Endothelial cell of umbilical vein (primary cell): ENCODE results near the gene DAO. TPM values are rescaled to one million over a fixed set of nuclear protein-coding genes. Genes with fewer than 3 reads are reported as not detected.

Source experiments
- BruUV-seq: library from RNA; stranded (reverse); fragments of 400-500 nt; replicated peaks from 2 replicates; lab custom pipeline; 2021; lab: Mats Ljungman, UMichigan
- CTCF ChIA-PET: fragments of 300-600, 350-600 bp; sonication (Branson Sonifier 250); formaldehyde crosslinking; loops from one replicate; lab custom pipeline; 2021; ENCODE audit warnings: antibody characterized with exemption, inconsistent platforms; lab: Charles Lee
- POLR2A ChIA-PET: fragments of 300-600, 350-600 bp; sonication (Branson Sonifier 250); formaldehyde crosslinking; loops from one replicate; lab custom pipeline; 2021; ENCODE audit warnings: antibody characterized with exemption, inconsistent platforms; lab: Charles Lee
- DNase-seq: peaks from one replicate; pipeline ENCODE4 v3.0.0-alpha.2; 2011; ENCODE audit warnings: low read depth, low spot score
- FAIRE-seq: peaks from 2 replicates; lab custom pipeline; 2011; peaks lifted over from hg19 to GRCh38; lab: Jason Lieb, UNC
- H2AFZ ChIP-seq: 2 replicates; pipeline ENCODE4 v1.6.0; 2012; ENCODE audit warnings: low read depth, low read length, control low read depth, inconsistent platforms
- H3K27ac ChIP-seq: 2 replicates; pipeline ENCODE4 v1.5.1; 2011; ENCODE audit warnings: low read depth, mild to moderate bottlenecking, control low read depth, low read length, moderate library complexity; ENCODE audit not compliant: insufficient read depth
- H3K27me3 ChIP-seq, 2 experiments: 2 replicates each; pipeline versions ENCODE4 v1.6.0 to v1.6.1; 2011; ENCODE audit warnings: low read length in 2 of 2, mixed read lengths in 1 of 2; ENCODE audit not compliant: control insufficient read depth in 2 of 2, insufficient read depth in 2 of 2
- H3K36me3 ChIP-seq, 2 experiments: 2 replicates in 1 of 2; 3 replicates in 1 of 2; pipeline ENCODE4 v1.5.1; 2011; ENCODE audit warnings: low read length in 2 of 2, mild to moderate bottlenecking in 1 of 2, moderate library complexity in 1 of 2; ENCODE audit not compliant: control insufficient read depth in 2 of 2, insufficient read depth in 2 of 2; ENCODE audit errors: extremely low read depth in 1 of 2
- H3K4me1 ChIP-seq: 3 replicates; pipeline ENCODE4 v1.5.1; 2011; ENCODE audit warnings: mild to moderate bottlenecking, low read length; ENCODE audit not compliant: control insufficient read depth, insufficient read depth; ENCODE audit errors: extremely low read depth
- H3K4me2 ChIP-seq: 2 replicates; pipeline ENCODE4 v1.6.1; 2011; ENCODE audit warnings: low read length, control low read depth, mixed read lengths; ENCODE audit not compliant: insufficient read depth
- H3K4me3 ChIP-seq, 3 experiments: fragments of 200-600 bp in 1 of 3; sonication (generic), shearing (Covaris generic) in 1 of 3; replicated peaks in 1 of 3; 2 replicates each; pipeline ENCODE4 v1.5.1; 2011 to 2016; ENCODE audit warnings: control low read depth in 3 of 3, low read length in 3 of 3, mild to moderate bottlenecking in 2 of 3, inconsistent platforms in 1 of 3, low read depth in 1 of 3, moderate library complexity in 1 of 3; ENCODE audit not compliant: insufficient read depth in 1 of 3
- H3K79me2 ChIP-seq: 2 replicates; pipeline ENCODE4 v1.6.0; 2012; ENCODE audit warnings: low read length, inconsistent platforms; ENCODE audit not compliant: control insufficient read depth, insufficient read depth
- H3K9ac ChIP-seq: replicated peaks from 2 replicates; pipeline ENCODE3; 2011; ENCODE audit warnings: low read length, control low read depth; ENCODE audit not compliant: insufficient read depth; ENCODE audit errors: extremely low read depth
- H3K9me1 ChIP-seq: replicated peaks from 3 replicates; pipeline ENCODE4 v1.6.0; 2011; ENCODE audit warnings: mild to moderate bottlenecking, low read length; ENCODE audit not compliant: control insufficient read depth, insufficient read depth; ENCODE audit errors: extremely low read depth
- H3K9me3 ChIP-seq: replicated peaks from 2 replicates; pipeline ENCODE4 v1.5.1; 2012; ENCODE audit warnings: low read length, inconsistent platforms; ENCODE audit not compliant: control insufficient read depth, insufficient read depth
- H4K20me1 ChIP-seq: replicated peaks from 2 replicates; pipeline ENCODE3; 2011; ENCODE audit warnings: mild to moderate bottlenecking, low read length; ENCODE audit not compliant: control insufficient read depth, insufficient read depth; ENCODE audit errors: extremely low read depth
- EZH2 ChIP-seq: IDR thresholded peaks from 2 replicates; pipeline ENCODE4 v1.6.1; 2012; ENCODE audit warnings: borderline replicate concordance, low read depth, mild to moderate bottlenecking, moderate library complexity, low read length, inconsistent platforms; ENCODE audit not compliant: severe bottlenecking
- FOS ChIP-seq: IDR thresholded peaks from 2 replicates; pipeline ENCODE4 v1.6.1; 2011; ENCODE audit warnings: mild to moderate bottlenecking, low read length, moderate library complexity, borderline replicate concordance; ENCODE audit not compliant: insufficient read depth
- GATA2 ChIP-seq: IDR thresholded peaks from 2 replicates; pipeline ENCODE4 v1.7.0; 2011; ENCODE audit warnings: low read depth, mild to moderate bottlenecking, moderate library complexity, mixed read lengths, low read length; ENCODE audit not compliant: insufficient read length, insufficient read depth
- JUN ChIP-seq: IDR thresholded peaks from 2 replicates; pipeline ENCODE4 v1.6.1; 2011; ENCODE audit warnings: borderline replicate concordance, low read depth; ENCODE audit not compliant: insufficient read length, insufficient read depth
- MYC ChIP-seq: IDR thresholded peaks from one replicate; pipeline ENCODE4 v1.6.1; 2011; ENCODE audit warnings: mild to moderate bottlenecking, low read depth, low read length
- POLR2A ChIP-seq: IDR thresholded peaks from 2 replicates; pipeline ENCODE4 v1.6.1; 2012; ENCODE audit warnings: low read depth, mild to moderate bottlenecking, control low read depth, low read length
- POLR2AphosphoS5 ChIP-seq: IDR thresholded peaks from 2 replicates; pipeline ENCODE4 v1.6.1; 2012; ENCODE audit warnings: low read depth, mild to moderate bottlenecking, control low read depth, low read length, moderate library complexity; ENCODE audit not compliant: insufficient read depth
- dilution Hi-C: fragments of 300-500 bp; cut with MboI; formaldehyde crosslinking; loops from one replicate; pipeline ENCODE4 v1.15.0; 2019; ENCODE audit warnings: low sequenced_read_pairs; ENCODE audit not compliant: extremely low pct_ligation_motif_present
- intact Hi-C: fragments of 100-400 bp; cut with micrococcal nuclease; formaldehyde crosslinking; loops from one replicate; pipeline ENCODE4 v1.10.0; 2022
- polyA plus RNA-seq, 4 experiments: library from polyadenylated mRNA; depleted of rRNA in 3 of 4; stranded (reverse) in 3 of 4; unstranded in 1 of 4; fragments of >200 nt; gene quantifications; 2 replicates each; pipeline versions ENCODE4 v1.2.1 to v1.2.3, GENCODE V29; 2011 to 2012; ENCODE audit warnings: missing spikeins in 1 of 4
- total RNA-seq: library from RNA; stranded (reverse); gene quantifications from 2 replicates; pipeline ENCODE4 v1.2.3, GENCODE V29; 2021
- TF ChIP-seq, protein P1 (sequence below): IDR thresholded peaks from 2 replicates; pipeline ENCODE4 v1.6.1; 2011; ENCODE audit not compliant: insufficient read depth, insufficient read length
- TF ChIP-seq, protein P2 (sequence below), 2 donors: IDR thresholded peaks; 1 replicate in 1 of 2; 2 replicates in 1 of 2; pipeline ENCODE4 v1.5.1; 2011; ENCODE audit warnings: low read length in 2 of 2, mild to moderate bottlenecking in 2 of 2, moderate library complexity in 2 of 2, control low read depth in 1 of 2, inconsistent platforms in 1 of 2, low read depth in 1 of 2; ENCODE audit not compliant: insufficient read depth in 1 of 2; ENCODE audit errors: extremely low read depth in 1 of 2

The DAO gene
- total and polyA plus RNA-seq, 2 donors (not counting 3 experiments of a cell fraction or from before 2014, with no cell fraction given): not detected

DNA sequence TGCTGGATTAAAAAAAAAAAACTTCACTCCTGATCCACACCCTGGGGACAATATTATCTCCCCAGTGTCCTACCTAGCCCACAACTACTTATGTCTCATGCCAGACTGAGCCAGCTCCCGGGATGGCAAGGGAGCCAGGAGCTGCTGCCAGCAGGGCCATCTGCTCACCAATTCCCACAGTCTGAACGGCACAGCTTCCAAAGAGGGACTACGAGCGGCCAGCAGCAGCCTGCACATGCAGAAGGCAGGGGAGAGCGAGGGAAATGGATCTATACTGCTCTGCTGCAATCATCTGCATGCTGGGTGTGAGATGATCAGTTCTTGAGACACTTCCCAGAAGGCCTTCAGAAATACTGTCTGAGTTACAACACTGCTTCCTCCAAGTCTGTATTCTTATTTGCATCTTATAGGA lies 33.6 kb upstream of the DAO start:
- dilution Hi-C loops (loop anchor here (25.0 kb wide), 1 partner anchor 184 kb away; no protein-coding TSS in a partner anchor), intact Hi-C loops (no loop called here)
- H3K4me2 ChIP-seq: no peak overlapping the region
- no peaks in the 10 kb centered on the region for H4K20me1 ChIP-seq
- ChIA-PET CTCF (interaction anchor here (1.9 kb wide), 1 partner anchor 42 kb away, joined by 5 read pairs; no protein-coding TSS in a partner anchor), POLR2A (interaction anchor here (0.6 kb wide), 1 partner anchor 8 kb away, joined by 3 read pairs; no protein-coding TSS in a partner anchor)
- FAIRE-seq (no peak), DNase-seq (no peak)
- H3K9me3 ChIP-seq: no peaks in the 10 kb centered on the region
- peaks cover 21 to 38% of the 10 kb centered on the region in 2 experiments for H3K36me3 ChIP-seq
- H3K9ac ChIP-seq: no peak overlapping the region
- no peak overlapping the region for H2AFZ ChIP-seq
- H3K4me3 ChIP-seq: no peak overlapping the region
- peaks cover 79% of the 10 kb centered on the region for H3K79me2 ChIP-seq
- H3K4me1 ChIP-seq: peaks cover 14% of the 10 kb centered on the region
- no peaks in the 10 kb centered on the region for H3K27me3 ChIP-seq
- TF ChIP-seq POLR2AphosphoS5 (no peak), MYC (no peak), POLR2A (no peak), GATA2 (no peak), FOS (no peak), JUN (no peak), EZH2 (no peak)
- TF ChIP-seq, protein P1, sequence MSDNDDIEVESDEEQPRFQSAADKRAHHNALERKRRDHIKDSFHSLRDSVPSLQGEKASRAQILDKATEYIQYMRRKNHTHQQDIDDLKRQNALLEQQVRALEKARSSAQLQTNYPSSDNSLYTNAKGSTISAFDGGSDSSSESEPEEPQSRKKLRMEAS: no peak
- TF ChIP-seq, protein P2, sequence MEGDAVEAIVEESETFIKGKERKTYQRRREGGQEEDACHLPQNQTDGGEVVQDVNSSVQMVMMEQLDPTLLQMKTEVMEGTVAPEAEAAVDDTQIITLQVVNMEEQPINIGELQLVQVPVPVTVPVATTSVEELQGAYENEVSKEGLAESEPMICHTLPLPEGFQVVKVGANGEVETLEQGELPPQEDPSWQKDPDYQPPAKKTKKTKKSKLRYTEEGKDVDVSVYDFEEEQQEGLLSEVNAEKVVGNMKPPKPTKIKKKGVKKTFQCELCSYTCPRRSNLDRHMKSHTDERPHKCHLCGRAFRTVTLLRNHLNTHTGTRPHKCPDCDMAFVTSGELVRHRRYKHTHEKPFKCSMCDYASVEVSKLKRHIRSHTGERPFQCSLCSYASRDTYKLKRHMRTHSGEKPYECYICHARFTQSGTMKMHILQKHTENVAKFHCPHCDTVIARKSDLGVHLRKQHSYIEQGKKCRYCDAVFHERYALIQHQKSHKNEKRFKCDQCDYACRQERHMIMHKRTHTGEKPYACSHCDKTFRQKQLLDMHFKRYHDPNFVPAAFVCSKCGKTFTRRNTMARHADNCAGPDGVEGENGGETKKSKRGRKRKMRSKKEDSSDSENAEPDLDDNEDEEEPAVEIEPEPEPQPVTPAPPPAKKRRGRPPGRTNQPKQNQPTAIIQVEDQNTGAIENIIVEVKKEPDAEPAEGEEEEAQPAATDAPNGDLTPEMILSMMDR (IDR thresholded peaks at IDR 0.05; ENCODE audit: extremely low read depth in 1 of 2, insufficient read depth in 1 of 2, low read depth in 1 of 2, low read length in 2 of 2): no peak
- H3K27ac ChIP-seq: no peak overlapping the region
- no peaks in the 10 kb centered on the region for H3K9me1 ChIP-seq
- no TSS peak for BruUV-seq
